VCaP (cell line): Measurements from ENCODE around the gene FBL.

Experiments
- H3K27ac ChIP-seq: fragments of 450-650 bp; 2 replicates; pipeline ENCODE4 v1.5.1; 2017
- CTCF ChIP-seq: fragments of 450-650 bp; conservative IDR thresholded peaks from 2 replicates; pipeline ENCODE4 v1.5.1; 2017; ENCODE audit warnings: mild to moderate bottlenecking, moderate library complexity

FBL gene

GRCh38 chr19:39825531-39826076 lies 20.6 kb downstream of the FBL start:
- H3K27ac ChIP-seq: peak overlapping the region; percentile 78

GRCh38 chr19:39825093-39825463 lies 21.1 kb downstream of the FBL start:
- no peak for TF ChIP-seq CTCF
- H3K27ac ChIP-seq: peak overlapping the region; percentile 78

More at GRCh38 chr19:39825531-39826076, 20.6 kb downstream of the FBL start:
- no peak for TF ChIP-seq CTCF

GRCh38 chr19:39824143-39825092 lies 21.8 kb downstream of the FBL start:
- H3K27ac ChIP-seq: peak overlapping the region; percentile 78
- no peak for TF ChIP-seq CTCF

GRCh38 chr19:39823686-39824085 lies 22.5 kb downstream of the FBL start:
- no peak for TF ChIP-seq CTCF
- peak overlapping the region; percentile 78 for H3K27ac ChIP-seq

GRCh38 chr19:39820696-39821095 lies 25.5 kb downstream of the FBL start:
- no peak for TF ChIP-seq CTCF
- no peak overlapping the region for H3K27ac ChIP-seq

GRCh38 chr19:39819786-39820185 lies 26.4 kb downstream of the FBL start:
- no peak overlapping the region for H3K27ac ChIP-seq
- no peak for TF ChIP-seq CTCF

GRCh38 chr19:39818626-39819097 lies 27.5 kb downstream of the FBL start:
- no peak for TF ChIP-seq CTCF
- H3K27ac ChIP-seq: no peak overlapping the region
